Amygdala (tissue), 56 donors: ENCODE results near the gene MSX1.
A peak's percentile ranks its signal among the peaks of the same experiment; 100 is the strongest.
"Not testable (repeated sequence)": the region's sequence is repeated elsewhere in the genome, so short reads cannot be mapped to it uniquely, and the experiment has no call there.

Source experiments
- DNase-seq, 56 donors: peaks; one replicate each; lab custom pipeline; 2025; lab: John Stamatoyannopoulos, UW

Gene MSX1

DNA sequence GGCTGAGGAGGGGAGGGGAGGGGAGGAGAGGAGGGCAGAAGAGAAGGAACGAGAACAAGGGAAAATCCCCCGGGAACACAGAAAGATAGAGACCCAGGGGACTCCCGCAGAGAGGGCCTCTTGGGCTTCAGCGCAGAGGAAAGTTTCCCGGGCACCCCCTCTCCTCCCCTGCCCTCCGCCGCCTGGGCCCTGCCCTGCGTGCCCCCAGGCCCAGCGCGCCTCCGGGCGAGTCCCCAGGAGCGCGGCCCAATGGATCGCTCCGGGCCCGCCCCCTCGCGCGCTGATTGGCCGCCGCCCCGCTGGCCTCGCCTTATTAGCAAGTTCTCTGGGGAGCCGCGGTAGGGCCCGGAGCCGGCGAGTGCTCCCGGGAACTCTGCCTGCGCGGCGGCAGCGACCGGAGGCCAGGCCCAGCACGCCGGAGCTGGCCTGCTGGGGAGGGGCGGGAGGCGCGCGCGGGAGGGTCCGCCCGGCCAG is at the start of gene MSX1:
TSS of gene MSX1 (plus strand) at position 341 of the 474 bp plus-strand sequence. CDS start 235 bp downstream, outside the sequence.
- peak in 54 of 56 donors; percentile 12 to 88 (median 63) for DNase-seq

DNA sequence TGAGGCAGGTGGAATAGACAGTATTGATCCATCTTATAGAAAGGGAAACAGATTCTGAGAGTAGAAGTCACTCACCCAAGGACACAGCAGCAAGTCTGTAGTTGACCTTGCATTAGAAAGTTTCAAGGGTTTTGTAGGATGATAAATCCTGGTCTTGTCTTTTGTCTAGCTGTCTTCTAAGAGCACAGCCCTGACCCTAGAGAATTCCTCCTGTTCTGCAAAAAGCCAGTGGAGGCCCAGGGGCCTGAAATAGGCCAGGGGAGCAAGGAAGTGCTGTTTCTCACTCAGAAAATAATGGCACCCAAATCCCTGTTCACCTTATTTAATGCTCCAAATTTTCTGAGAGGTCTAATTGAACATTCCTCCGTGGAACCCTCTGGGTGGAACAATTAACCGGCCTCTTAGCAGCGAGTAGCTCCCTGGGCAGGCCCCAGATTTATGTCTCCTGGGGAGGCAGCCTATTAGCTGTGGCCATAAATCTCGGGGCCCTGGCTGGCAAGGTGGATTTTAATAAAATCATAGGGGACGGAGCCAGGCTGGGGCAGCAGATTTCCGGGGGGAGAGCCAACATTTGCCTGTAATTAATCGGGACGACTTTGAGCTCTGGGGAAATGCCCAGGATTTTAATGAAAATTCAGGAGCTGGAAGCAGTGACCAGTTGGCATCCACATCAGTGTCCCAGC is 49.2 kb upstream of the MSX1 start:
- DNase-seq, result peak in 25 of 56 donors; percentile 5 to 72 (median 32)

DNA sequence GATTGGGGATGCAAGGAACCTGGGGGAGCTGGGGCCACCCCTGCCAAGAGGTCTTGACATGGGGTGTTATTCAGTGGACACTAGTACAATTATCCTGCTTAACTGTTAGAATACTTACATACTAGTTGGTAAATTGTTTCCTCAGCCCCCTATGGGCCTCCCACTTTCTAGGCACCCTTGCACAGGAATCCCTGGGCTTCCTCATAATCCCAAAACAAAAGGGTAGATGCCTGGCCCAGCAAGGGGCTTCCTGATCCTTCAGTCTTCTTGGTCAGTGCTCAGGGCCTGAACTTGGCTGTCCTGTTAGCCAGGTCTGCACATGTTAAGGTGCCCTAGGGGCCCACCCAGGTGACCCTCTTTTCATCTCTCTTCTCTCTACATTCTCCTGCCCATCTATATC is 48.7 kb upstream of the MSX1 start:
- no peak for DNase-seq

DNA sequence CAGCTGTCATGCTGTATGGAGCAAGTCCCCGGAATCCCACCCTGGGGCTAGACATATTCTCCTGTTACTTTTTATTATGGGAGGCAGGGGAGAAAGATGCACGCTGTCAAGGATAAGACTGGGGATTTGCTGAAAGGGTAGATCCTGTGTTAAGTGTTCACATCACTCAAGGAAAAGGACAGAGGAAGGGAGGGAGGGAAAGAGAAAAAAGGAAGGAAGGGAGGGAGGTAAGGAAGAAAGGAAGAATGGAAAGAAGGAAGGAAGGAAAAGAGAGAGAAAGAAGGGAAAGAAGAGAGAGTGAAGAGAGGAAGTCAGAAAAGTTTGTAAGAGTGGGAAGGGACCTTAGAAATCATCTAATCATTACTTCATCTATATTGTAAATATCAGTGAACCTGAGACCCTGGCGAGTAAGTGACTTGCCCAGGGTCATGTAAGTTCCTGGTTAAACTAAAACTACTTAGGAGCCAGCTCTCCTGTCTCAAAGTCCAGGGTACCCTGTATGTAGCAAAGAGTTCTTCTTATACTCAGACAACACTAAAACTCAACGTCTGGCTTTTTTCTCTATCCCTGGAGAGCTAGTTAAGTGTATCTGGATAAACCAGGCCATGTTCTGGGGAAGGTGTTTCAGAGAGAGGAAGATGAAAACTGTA is 47.2 kb upstream of the MSX1 start:
- DNase-seq, result no peak

DNA sequence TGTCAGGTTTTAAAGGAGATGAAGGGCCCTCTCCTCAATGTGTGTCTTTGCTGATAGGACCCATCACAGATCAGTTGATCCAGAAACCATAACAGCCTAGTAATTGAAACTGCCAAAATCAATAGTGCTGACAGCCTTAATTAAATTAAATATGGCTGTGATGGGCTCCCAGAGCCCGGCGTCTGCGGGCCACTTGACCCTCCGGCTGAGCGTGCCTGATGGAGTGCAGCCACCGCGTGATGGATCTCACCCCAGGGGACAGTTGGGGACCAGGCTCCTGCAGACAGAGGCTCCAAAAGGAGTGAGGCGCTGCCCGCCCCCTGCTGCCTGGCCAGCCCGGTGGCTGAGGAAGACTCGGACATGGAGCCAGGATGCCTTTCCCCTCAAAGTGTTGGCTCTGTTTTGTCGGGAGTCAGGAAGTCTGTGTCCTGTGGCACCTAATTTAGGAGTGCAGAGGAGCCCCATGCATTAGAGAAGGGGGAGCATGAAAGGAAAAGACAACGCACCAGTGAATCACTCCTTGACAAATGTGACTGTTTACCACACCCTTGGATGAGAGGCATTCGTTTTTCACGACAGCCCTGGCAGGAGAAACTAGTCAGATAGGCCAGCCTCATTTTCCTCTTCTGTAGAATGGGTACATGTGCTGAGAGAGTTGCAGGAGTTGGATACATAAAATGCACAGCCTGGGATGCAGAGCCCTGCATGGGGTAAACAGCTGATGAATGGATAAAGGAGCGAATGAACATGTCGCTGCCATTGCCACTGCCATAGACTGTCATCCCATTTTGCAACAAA is 40.9 kb upstream of the MSX1 start:
- DNase-seq, result no peak

DNA sequence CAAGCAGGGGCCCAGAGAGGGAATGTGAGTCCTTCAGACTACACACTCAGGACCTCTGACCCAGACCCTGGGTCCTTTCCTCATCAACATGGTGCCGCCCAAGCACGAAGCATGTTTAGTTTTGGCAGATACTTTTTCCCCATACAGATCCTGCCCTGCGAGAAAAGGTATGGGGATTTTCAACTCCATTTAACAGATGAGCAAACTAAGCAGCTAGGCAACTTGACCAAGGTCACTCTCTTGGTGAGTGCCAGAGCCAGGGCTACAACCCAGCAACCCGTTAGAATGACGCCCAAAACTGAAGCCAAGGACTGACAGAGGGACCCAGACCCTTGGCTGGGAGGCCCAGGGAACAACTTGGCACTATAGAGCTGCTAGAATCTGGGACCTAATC is 40.3 kb upstream of the MSX1 start:
- DNase-seq, result peak in 7 of 56 donors; percentile 16 to 49 (median 26)

DNA sequence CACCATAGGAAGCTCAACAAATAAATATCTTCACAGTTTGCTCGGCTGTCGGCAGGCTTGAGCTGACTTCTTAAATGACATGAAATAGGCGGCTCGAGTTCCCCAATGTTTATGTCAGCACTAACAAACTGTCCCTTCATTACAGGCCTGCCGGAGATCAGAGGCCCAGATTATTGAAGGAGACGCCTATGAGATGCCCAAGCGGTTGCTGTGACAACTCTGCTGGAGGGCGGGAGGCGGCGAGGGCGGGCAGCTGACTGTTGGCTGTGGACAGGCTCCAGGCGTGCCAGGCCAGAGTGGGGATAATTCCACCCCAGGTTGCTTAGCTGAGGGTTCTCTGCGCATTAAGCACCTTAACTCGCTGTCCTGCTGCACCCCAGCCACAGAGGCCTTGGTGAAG is 39.2 kb upstream of the MSX1 start:
- peak in 52 of 56 donors; percentile 26 to 93 (median 73) for DNase-seq

DNA sequence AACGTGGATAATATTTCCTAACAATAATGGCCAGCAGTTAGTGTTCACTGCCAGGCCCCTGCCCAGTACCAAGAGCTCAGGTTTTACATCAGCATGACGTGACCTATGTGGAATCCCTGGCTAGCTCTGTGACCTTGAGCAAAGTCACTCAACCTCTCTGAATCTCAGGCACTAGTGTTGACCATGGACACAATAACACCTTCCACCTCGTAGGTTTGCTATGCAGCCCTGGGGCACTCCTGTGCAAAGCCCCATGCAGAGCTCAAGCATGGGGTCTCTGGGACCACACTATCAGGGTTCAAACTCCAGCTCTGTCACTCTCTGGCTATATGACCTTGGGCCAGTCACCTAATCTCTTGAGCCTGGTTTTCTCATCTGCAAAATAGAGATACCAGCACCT is 38.7 kb upstream of the MSX1 start:
- DNase-seq, result no peak

DNA sequence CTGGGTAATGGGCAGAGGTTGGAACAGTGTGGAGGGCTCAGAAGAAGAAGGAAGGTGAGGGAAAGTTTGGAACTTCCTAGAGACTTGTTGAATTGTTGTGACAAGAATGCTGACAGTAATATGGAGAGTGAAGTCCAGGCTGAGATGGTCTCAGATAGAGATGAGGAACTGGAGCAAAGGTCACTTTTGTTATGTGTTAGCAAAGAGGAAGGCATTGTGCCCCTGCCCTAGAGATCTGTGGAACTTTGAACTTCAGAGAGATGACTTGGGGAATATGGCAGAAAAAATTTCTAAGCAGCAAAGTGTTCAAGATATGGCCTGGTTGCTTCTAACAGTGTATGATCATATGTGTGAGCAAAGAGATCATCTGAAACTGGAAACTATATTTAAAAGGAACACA is 37.9 kb upstream of the MSX1 start:
- no peak for DNase-seq

DNA sequence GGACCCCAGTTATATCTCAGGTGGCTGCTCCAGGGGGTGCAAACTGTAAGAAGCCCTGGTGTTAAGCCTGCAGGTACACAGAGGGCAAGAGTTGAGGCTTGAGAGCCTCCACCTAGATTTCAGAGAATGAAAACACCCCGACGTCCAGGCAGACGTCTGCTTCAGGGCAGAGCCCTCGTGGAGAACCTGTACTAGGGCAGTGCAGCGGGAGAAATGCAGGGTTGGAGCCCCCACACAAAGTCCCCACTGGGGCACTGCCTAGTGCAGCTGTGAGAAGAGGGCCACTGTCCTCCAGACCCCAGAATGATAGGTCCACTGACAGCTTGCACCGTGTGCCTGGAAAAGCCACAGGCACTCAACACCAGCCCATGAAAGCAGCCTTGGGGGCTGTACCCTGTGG is 37.2 kb upstream of the MSX1 start:
- DNase-seq, result not testable (repeated sequence)

DNA sequence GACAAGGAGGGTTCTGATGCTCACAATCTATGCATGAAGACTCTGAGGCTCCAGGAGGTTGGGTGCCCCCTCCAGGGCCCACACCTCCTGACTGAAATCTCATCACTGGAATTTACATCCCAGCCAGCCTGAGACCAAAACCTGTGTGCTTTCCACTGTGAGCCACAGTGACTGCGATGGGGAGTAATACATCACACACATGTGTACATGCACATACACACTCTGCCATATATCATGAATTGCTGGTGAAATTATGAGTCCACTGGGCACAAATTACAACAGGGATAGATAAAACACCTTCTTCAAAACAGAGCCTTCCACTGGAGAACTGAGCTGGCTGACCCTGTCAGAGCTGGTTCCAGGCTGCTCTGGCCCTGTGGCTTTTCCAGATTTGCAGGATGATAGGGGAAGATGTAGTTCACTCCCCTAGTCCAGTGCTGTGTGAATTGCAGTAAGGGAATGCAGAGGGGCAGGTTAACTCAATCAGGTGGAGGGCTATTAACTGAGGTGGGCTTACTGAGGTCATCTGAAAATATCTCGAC is 35.8 kb upstream of the MSX1 start:
- no peak for DNase-seq

DNA sequence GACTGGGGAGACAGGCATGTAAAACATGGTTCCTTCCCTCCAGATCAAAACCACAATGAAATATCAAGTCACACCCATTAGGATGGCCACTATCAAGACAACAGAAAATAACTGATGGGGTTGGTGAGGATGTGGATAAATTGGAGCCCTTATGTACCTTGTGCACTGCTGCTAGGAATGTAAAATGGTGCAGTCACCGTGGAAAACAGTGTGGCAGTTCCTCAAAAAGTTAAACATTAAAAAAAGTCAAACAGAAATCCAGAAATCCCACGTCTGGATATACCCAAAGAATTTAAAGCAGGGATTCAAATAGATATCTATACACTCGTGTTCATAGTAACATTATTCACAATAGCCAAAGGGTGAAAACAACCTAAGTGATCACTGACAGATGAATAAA is 35.2 kb upstream of the MSX1 start:
- DNase-seq, result no peak

DNA sequence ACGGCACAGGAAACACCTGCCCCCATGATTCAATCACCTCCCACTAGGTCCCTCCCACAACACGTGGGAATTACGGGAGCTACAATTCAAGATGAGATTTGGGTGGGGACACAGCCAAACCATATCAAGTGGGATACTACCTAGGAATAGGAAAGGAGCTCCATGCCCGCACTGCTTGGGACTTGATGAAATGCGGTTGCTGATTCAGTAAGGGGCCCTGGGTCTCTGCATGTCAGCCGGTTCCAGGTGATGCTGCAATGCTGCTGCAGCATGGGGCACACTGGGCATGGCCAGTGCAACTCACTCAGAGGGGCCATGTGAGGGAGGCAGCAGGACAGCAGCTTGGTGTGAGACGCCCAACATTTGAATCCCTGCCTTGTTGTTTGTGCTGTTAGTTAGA is 34.0 kb upstream of the MSX1 start:
- no peak for DNase-seq

DNA sequence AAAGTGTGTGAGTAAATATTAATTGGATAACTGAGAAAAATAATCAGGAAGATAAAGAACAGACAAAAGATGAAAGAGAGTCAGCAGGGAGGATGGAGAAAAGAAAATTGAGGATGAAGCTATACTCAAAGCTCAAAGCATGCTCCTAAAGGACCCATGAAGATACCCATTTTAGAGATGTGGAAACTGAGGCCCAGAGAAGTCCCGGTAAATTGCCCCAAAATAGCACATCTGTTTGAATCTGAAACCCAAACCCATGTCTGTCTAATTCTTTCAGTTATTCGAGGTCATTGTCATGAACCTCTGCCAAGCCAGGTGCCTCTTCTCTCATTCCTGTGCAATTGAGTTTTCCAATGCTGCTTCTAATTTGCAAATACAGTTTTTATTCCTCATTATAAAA is 29.6 kb upstream of the MSX1 start:
- DNase-seq, result no peak

DNA sequence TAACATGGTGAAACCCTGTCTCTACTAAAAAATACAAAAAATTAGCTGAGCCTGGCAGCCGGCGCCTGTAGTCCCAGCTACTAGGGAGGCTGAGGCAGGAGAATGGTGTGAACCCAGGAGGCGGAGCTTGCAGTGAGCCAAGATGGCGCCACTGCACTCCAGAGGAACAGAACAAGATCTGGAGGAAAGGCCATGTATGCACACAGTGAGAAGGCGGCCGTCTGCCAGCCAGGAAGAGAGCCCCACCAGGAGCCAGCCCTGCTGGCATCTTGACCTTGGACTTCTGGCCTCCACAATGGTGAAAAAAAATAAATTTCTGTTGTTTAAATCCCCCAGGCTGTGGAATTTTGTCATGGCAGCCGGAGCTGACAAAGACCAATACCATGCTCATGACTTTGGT is 28.2 kb upstream of the MSX1 start:
- no peak for DNase-seq

DNA sequence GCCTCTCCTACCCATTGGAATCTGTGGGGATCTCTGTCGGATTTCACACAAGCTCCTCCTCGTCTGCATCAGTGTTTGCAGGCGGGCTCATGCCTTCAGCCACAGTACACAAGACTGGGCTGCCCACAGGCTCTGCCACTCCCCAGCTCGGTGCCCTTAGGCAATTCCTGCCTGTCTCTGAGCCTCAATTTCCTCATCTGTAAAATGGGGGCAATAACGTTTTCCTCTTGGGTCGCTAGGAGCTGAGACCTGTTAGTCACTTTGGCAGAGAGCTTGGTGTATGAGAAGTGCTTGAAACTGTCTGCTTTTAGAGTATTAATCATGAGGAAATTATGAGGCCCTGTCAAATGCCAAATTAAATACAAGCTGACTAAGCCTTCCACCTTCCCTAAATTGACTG is 27.6 kb upstream of the MSX1 start:
- DNase-seq, result no peak

DNA sequence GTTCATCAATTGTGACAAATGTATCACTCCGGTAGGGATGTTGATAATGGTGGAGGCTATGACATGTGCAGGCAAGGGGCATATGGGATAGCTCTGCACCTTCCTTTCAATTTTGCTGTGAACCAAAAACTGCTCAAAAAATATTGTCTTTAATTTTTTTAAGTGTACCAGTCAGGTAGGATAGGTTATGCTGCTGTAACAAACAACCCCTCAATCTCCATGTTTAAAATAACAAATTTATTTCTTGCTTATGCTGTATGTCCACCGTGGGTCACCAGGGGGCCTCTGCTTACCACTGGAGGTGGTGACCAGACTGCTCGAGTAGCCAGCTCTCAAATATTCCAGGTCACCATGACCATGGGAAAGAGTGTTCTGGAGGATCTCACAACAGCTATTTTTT is 23.4 kb upstream of the MSX1 start:
- DNase-seq, result no peak

DNA sequence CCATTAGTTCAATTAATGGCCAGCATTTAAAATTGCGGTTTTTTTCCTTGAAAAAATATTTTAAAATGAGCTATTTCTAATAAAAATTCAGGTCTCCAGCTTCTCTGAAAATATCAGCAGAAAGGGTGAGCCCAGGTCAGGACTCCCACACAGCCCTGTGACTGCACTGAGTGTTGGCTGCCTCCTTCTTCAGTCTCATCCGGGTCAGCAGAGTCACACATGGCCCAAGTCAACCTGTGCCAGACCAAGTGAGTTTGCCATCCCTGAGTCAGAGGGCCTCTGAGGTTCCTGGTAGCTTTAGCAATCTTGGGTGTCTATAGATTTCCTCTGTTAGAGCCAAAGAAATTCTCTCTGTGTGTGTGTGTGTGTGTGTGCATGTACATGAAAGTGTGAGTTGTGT is 22.1 kb upstream of the MSX1 start:
- no peak for DNase-seq

DNA sequence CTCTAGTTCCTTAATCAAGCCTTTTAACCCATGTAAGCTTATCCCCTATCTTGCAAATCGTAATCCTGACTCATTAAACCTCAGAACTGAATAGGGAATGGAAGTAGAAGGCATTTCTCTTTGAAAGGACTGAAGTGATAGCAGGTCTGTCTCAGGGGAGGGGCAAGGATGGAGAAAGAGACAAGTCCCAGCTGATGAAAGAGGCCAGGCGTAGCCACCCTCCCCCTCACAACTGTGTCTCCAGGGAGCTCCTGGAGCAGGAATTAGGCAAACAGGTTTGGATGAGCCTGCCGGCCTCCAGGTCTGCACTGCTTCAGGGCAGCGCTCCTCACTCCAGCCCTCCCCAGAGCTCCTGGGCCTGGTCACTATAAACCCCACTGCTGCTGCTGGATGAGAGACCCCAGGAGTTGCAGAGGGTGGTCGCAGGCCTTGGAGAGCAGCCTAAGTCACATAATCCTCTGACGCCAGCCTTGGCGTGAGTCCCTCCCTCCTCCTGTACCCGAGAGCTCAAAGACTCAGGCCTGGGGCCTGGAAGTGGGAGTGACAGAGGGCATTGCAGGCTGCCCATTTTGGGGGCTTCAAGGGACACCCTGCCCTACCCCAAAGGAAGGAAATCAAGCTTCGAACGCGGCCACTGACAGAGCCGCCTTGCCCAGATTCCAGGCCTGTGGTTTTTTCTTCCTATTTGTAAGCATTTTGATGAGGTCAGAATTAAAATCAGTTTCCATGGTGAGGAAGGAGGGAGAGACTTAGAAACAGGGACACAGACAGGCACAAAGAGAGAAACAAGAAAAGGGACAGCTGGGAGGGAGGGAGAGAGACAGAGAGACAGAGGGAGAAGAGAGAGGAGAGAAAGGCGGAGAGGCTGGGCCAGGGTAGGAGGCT is 21.2 kb upstream of the MSX1 start:
- peak in 4 of 56 donors; percentile 39 to 63 (median 44) for DNase-seq
